Suprapubic skin (tissue), 4 donors: Measurements from ENCODE around the gene MAP4K5. TPM values are rescaled to one million over a fixed set of nuclear protein-coding genes. Genes with fewer than 3 reads are reported as not detected.
"Not testable (repeated sequence)": the region's sequence is repeated elsewhere in the genome, so short reads cannot be mapped to it uniquely, and the experiment has no call there.

Experiments
- DNase-seq, 2 donors: peaks; one replicate each; pipeline ENCODE4 v3.0.0-alpha.2; 2019; ENCODE audit warnings: low spot score in 2 of 2
- H3K27ac ChIP-seq: fragments of 200-600 bp; sonication (generic); one replicate; pipeline ENCODE4 v1.5.1; 2019
- H3K27me3 ChIP-seq: fragments of 200-600 bp; sonication (generic); one replicate; pipeline ENCODE4 v1.5.1; 2019
- H3K36me3 ChIP-seq: fragments of 200-600 bp; sonication (generic); one replicate; pipeline ENCODE4 v1.5.1; 2019
- H3K4me1 ChIP-seq: fragments of 200-600 bp; sonication (generic); one replicate; pipeline ENCODE4 v1.5.1; 2019
- H3K4me3 ChIP-seq: fragments of 200-600 bp; sonication (generic); one replicate; pipeline ENCODE4 v1.5.1; 2019; ENCODE audit warnings: mild to moderate bottlenecking
- H3K9me3 ChIP-seq: fragments of 200-600 bp; sonication (generic); one replicate; pipeline ENCODE4 v1.5.1; 2019
- CTCF ChIP-seq, 2 donors: fragments of 200-600 bp in 1 of 2; fragments of 450-650 bp in 1 of 2; sonication (generic) in 1 of 2; IDR thresholded peaks; one replicate each; pipeline ENCODE4 v1.5.1; 2016 to 2019; ENCODE audit warnings: antibody characterized with exemption in 2 of 2, mild to moderate bottlenecking in 1 of 2, moderate library complexity in 1 of 2
- EP300 ChIP-seq: sonication (generic); formaldehyde crosslinking; IDR thresholded peaks from one replicate; pipeline ENCODE4 v1.6.1; 2017; ENCODE audit warnings: antibody characterized with exemption
- POLR2A ChIP-seq, 2 donors: fragments of 450-650 bp; IDR thresholded peaks; one replicate each; pipeline ENCODE4 v1.6.1; 2017; ENCODE audit warnings: antibody characterized with exemption in 2 of 2, mild to moderate bottlenecking in 2 of 2, moderate library complexity in 2 of 2
- POLR2AphosphoS5 ChIP-seq, 3 donors: sonication (generic); formaldehyde crosslinking; IDR thresholded peaks; one replicate each; pipeline ENCODE4 v1.6.1; 2017; ENCODE audit warnings: antibody characterized with exemption in 3 of 3
- WGBS: methylation state at CpG from one replicate; pipeline ENCODE4 v1.1.5; 2018; 5-methylcytosine and 5-hydroxymethylcytosine counted together
- total RNA-seq, 4 donors: library from RNA; depleted of rRNA; stranded (reverse); fragments of >200 nt; gene quantifications; one replicate each; pipeline ENCODE4 v1.1.0, GENCODE V29; 2016

MAP4K5 gene
- total RNA-seq, 4 donors from 2014 or later, result 109 to 226 (median 125) TPM

DNA sequence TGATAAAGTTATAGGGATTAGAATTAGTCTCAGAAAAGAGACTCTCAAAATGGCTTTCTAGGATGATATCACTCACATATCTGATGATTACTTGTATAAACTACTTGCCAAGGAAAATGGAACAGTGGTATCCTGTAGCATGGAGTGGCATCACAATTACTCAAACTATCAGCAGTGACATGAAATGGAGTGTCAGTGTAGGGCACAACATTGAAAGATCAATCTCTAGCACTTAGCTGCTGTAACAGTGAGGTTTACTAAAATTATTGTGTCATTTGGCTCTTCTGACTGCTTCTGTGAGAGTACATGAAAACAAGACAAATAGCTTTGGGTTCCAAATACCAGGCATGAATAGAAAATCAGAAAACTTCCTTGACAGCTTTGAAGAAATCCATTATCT lies 6.7 kb upstream of the MAP4K5 start:
- TF ChIP-seq POLR2A (IDR thresholded peaks at IDR 0.05) (no peak), POLR2AphosphoS5 (IDR thresholded peaks at IDR 0.05) (no peak), EP300 (no peak), CTCF (IDR thresholded peaks at IDR 0.05) (no peak)

DNA sequence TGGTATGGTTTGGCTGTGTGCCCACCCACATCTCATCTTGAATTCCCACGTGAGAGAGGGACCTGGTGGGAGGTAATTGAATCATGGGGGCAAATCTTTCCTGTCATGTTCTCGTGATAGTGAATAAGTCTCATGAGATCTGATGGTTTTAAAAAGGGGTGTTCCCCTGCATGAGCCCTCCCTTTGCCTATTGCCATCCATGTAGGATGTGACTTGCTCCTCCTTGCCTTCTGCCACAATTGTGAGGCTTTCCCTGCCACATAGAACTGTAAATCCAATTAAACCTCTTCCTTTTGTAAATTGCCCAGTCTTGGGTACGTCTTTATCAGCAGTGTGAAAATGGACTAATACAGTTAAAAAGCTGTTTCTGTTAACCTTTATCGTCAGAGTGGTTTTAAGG lies 5.7 kb upstream of the MAP4K5 start:
- not testable (repeated sequence) for H3K36me3 ChIP-seq, H3K27ac ChIP-seq, H3K4me3 ChIP-seq, H3K27me3 ChIP-seq, H3K9me3 ChIP-seq, DNase-seq
- H3K4me1 ChIP-seq, result peaks cover 21% of the 10 kb centered on the region
- WGBS, result 58% methylated on average over 4 of the region's 4 CpGs

More for the DNA sequence above, 6.7 kb upstream of the MAP4K5 start:
- Histone ChIP-seq H3K27me3 (no peaks in the 10 kb centered on the region), H3K4me3 (no peak overlapping the region), H3K4me1 (peaks cover 12% of the 10 kb centered on the region), H3K9me3 (no peaks in the 10 kb centered on the region), H3K27ac (no peak overlapping the region), H3K36me3 (no peaks in the 10 kb centered on the region)
- DNase-seq, result no peak

DNA sequence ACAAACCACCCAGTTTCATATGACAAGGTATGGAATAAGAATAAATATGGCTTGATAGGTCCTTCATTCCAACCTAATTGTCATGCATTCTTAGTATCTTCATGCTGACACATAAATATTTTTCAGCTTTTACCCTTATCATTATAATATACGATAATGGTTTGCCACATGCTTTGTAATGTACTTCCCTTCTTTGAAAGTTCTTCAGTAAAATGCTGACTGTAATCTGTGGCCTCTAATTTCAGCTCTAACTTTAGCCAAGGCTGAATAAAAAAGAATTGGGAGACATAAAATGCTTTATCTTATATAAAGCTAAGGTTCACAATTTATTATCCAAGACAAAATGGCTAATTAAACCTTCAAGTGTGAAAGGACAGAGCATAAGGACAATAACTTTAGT lies 2.6 kb upstream of the MAP4K5 start:
- no peak overlapping the region for H3K27ac ChIP-seq
- DNase-seq, result no peak
- H3K36me3 ChIP-seq, result no peaks in the 10 kb centered on the region
- H3K27me3 ChIP-seq, result no peaks in the 10 kb centered on the region
- no peak for TF ChIP-seq EP300
- no peak for TF ChIP-seq CTCF (IDR thresholded peaks at IDR 0.05)
- no peak for TF ChIP-seq POLR2AphosphoS5 (IDR thresholded peaks at IDR 0.05)
- TF ChIP-seq POLR2A (IDR thresholded peaks at IDR 0.05), result no peak
- WGBS, result 66% methylated on average over 1 of the region's 1 CpG
- H3K4me3 ChIP-seq, result no peak overlapping the region
- H3K9me3 ChIP-seq, result no peaks in the 10 kb centered on the region
- H3K4me1 ChIP-seq, result peaks cover 36% of the 10 kb centered on the region

GRCh38 chr14:50534416-50534815 lies 2.0 kb upstream of the MAP4K5 start:
- no peak for DNase-seq
- peaks cover 42% of the 10 kb centered on the region for H3K4me1 ChIP-seq
- no peaks in the 10 kb centered on the region for H3K27me3 ChIP-seq
- no peaks in the 10 kb centered on the region for H3K9me3 ChIP-seq
- no peaks in the 10 kb centered on the region for H3K36me3 ChIP-seq
- TF ChIP-seq POLR2AphosphoS5 (IDR thresholded peaks at IDR 0.05) (no peak), CTCF (IDR thresholded peaks at IDR 0.05) (no peak), POLR2A (IDR thresholded peaks at IDR 0.05) (no peak), EP300 (no peak)
- peak overlapping the region; percentile 97 for H3K27ac ChIP-seq
- WGBS, result 67% methylated on average over 3 of the region's 3 CpGs
- H3K4me3 ChIP-seq, result no peak overlapping the region

- no peak for DNase-seq
- H3K27ac ChIP-seq, result peak overlapping the region; percentile 97
- H3K9me3 ChIP-seq, result no peaks in the 10 kb centered on the region
- H3K27me3 ChIP-seq, result no peaks in the 10 kb centered on the region
- peaks cover 48% of the 10 kb centered on the region for H3K4me1 ChIP-seq
- H3K36me3 ChIP-seq, result no peaks in the 10 kb centered on the region
- WGBS, result 49% methylated on average over 3 of the region's 3 CpGs
- H3K4me3 ChIP-seq, result peak overlapping the region; percentile 83
- TF ChIP-seq CTCF (IDR thresholded peaks at IDR 0.05) (no peak), POLR2AphosphoS5 (IDR thresholded peaks at IDR 0.05) (no peak), EP300 (no peak), POLR2A (IDR thresholded peaks at IDR 0.05) (no peak)
These were observed 1.4 kb upstream of the MAP4K5 start for GRCh38 chr14:50533806-50534205.

- DNase-seq, result no peak
- H3K27ac ChIP-seq, result peak overlapping the region; percentile 97
- H3K27me3 ChIP-seq, result no peaks in the 10 kb centered on the region
- peaks cover 48% of the 10 kb centered on the region for H3K4me1 ChIP-seq
- no peaks in the 10 kb centered on the region for H3K36me3 ChIP-seq
- H3K4me3 ChIP-seq, result peak overlapping the region; percentile 83
- H3K9me3 ChIP-seq, result no peaks in the 10 kb centered on the region
- TF ChIP-seq CTCF (IDR thresholded peaks at IDR 0.05), result no peak
- TF ChIP-seq POLR2AphosphoS5 (IDR thresholded peaks at IDR 0.05), result no peak
- TF ChIP-seq POLR2A (IDR thresholded peaks at IDR 0.05), result no peak
- 45% methylated on average over 5 of the region's 5 CpGs for WGBS
These were observed 904 bp upstream of the MAP4K5 start for GRCh38 chr14:50533241-50533705.
